ENCODE data around the gene CNIH2. TPM values are rescaled to one million over a fixed set of nuclear protein-coding genes. Genes with fewer than 3 reads are reported as not detected.

CNIH2 gene
- total RNA-seq, 4 donors from 2014 or later, result 0.41 TPM; not detected in 3

- H3K4me1 ChIP-seq, result peaks cover 7 to 25% (median 17%) of the 10 kb centered on the region in 4 donors
- intact Hi-C loops (cut with DNase I; ENCODE audit: low total_unique reads), result loop anchor here (2.0 kb wide), 1 partner anchor 17 kb away; no protein-coding TSS in a partner anchor
- no peaks in the 10 kb centered on the region for H3K9me3 ChIP-seq
- TF ChIP-seq EP300 (IDR thresholded peaks at IDR 0.05; ENCODE audit: low read depth) (no peak), CTCF (IDR thresholded peaks at IDR 0.05) (peak in 1 of 5 experiments; percentile 87), POLR2A (IDR thresholded peaks at IDR 0.05) (no peak), POLR2AphosphoS5 (IDR thresholded peaks at IDR 0.05) (no peak)
- H3K4me3 ChIP-seq, result peak overlapping the region in 3 of 4 donors; percentile 33 to 63 (median 50)
- peak overlapping the region; percentile 91 to 95 (median 94) for H3K27ac ChIP-seq
- in situ Hi-C loops (cut with MboI; ENCODE audit: low pct_ligation_motif_present in 1 of 4, low pct_unique_long_range_greater_than_20kb in 1 of 4, low sequenced_read_pairs in 3 of 4), result no loop called here
- DNase-seq, result no peak
- no peaks in the 10 kb centered on the region for H3K27me3 ChIP-seq
- WGBS, 2 donors (ENCODE audit: low coverage in 1 of 2), result 34% methylated on average over 26 of the region's 26 CpGs; no CpG with 5 or more reads in 1 of the 2 donors
- no peaks in the 10 kb centered on the region for H3K36me3 ChIP-seq
Observed at GRCh38 chr11:66311470-66311964, 33.5 kb downstream of the CNIH2 start.

GRCh38 chr11:66311965-66312548, 34.1 kb downstream of the CNIH2 start:
- peak; percentile 95 for DNase-seq
- peak overlapping the region; percentile 91 to 95 (median 94) for H3K27ac ChIP-seq
- peaks cover 7 to 31% (median 20%) of the 10 kb centered on the region in 4 donors for H3K4me1 ChIP-seq
- TF ChIP-seq POLR2AphosphoS5 (IDR thresholded peaks at IDR 0.05) (peak; percentile 16 to 69 (median 56)), POLR2A (IDR thresholded peaks at IDR 0.05) (peak; percentile 46), CTCF (IDR thresholded peaks at IDR 0.05) (peak in 4 of 5 experiments; percentile 89 to 97 (median 93)), EP300 (IDR thresholded peaks at IDR 0.05; ENCODE audit: low read depth) (no peak)
- no peaks in the 10 kb centered on the region for H3K36me3 ChIP-seq
- no peaks in the 10 kb centered on the region for H3K9me3 ChIP-seq
- intact Hi-C loops (cut with DNase I; ENCODE audit: low total_unique reads) (loop anchor here (2.0 kb wide), 1 partner anchor 17 kb away; no protein-coding TSS in a partner anchor), in situ Hi-C loops (cut with MboI; ENCODE audit: low pct_ligation_motif_present in 1 of 4, low pct_unique_long_range_greater_than_20kb in 1 of 4, low sequenced_read_pairs in 3 of 4) (no loop called here)
- H3K27me3 ChIP-seq, result no peaks in the 10 kb centered on the region
- 0% methylated on average over 5 to 44 of the region's 44 CpGs for WGBS, 2 donors (ENCODE audit: low coverage in 1 of 2)
- peak overlapping the region; percentile 18 to 63 (median 42) for H3K4me3 ChIP-seq

GRCh38 chr11:66312549-66313320, 34.8 kb downstream of the CNIH2 start:
- Histone ChIP-seq H3K27me3 (no peaks in the 10 kb centered on the region), H3K27ac (peak overlapping the region; percentile 91 to 95 (median 94)), H3K36me3 (no peaks in the 10 kb centered on the region), H3K9me3 (no peaks in the 10 kb centered on the region), H3K4me3 (peak overlapping the region; percentile 18 to 63 (median 42)), H3K4me1 (peaks cover 9 to 36% (median 25%) of the 10 kb centered on the region in 4 donors)
- TF ChIP-seq POLR2AphosphoS5 (IDR thresholded peaks at IDR 0.05), result peak; percentile 52 to 61 (median 52)
- peak; percentile 19 for TF ChIP-seq POLR2A (IDR thresholded peaks at IDR 0.05)
- TF ChIP-seq EP300 (IDR thresholded peaks at IDR 0.05; ENCODE audit: low read depth), result no peak
- WGBS, 2 donors (ENCODE audit: low coverage in 1 of 2), result 5% methylated on average over 49 of the region's 52 CpGs; no CpG with 5 or more reads in 1 of the 2 donors
- in situ Hi-C loops (cut with MboI; ENCODE audit: low pct_ligation_motif_present in 1 of 4, low pct_unique_long_range_greater_than_20kb in 1 of 4, low sequenced_read_pairs in 3 of 4), result no loop called here
- DNase-seq, result peak; percentile 99
- intact Hi-C loops (cut with DNase I; ENCODE audit: low total_unique reads), result no loop called here

- Histone ChIP-seq H3K4me3 (peak overlapping the region in 3 of 4 donors; percentile 16 to 63 (median 30)), H3K27ac (peak overlapping the region; percentile 91 to 95 (median 94)), H3K4me1 (peaks cover 16 to 44% (median 31%) of the 10 kb centered on the region in 4 donors), H3K27me3 (no peaks in the 10 kb centered on the region), H3K9me3 (no peaks in the 10 kb centered on the region), H3K36me3 (no peaks in the 10 kb centered on the region)
- in situ Hi-C loops (cut with MboI; ENCODE audit: low pct_ligation_motif_present in 1 of 4, low pct_unique_long_range_greater_than_20kb in 1 of 4, low sequenced_read_pairs in 3 of 4), result no loop called here
- intact Hi-C loops (cut with DNase I; ENCODE audit: low total_unique reads), result no loop called here
- TF ChIP-seq EP300 (IDR thresholded peaks at IDR 0.05; ENCODE audit: low read depth) (no peak), CTCF (IDR thresholded peaks at IDR 0.05) (no peak), POLR2A (IDR thresholded peaks at IDR 0.05) (no peak), POLR2AphosphoS5 (IDR thresholded peaks at IDR 0.05) (no peak)
- DNase-seq, result no peak
- 52% methylated on average over 30 of the region's 38 CpGs; no CpG with 5 or more reads in 1 of the 2 donors for WGBS, 2 donors (ENCODE audit: low coverage in 1 of 2)
Observed at GRCh38 chr11:66313321-66314185, 35.6 kb downstream of the CNIH2 start.
